Mesenchymal stem cell (in vitro differentiated cells and primary cell): ENCODE measurements around the gene TUBB1.

Source experiments
- DNase-seq: peaks from one replicate; pipeline ENCODE4 v3.0.0-alpha.2; 2013
- H2AFZ ChIP-seq: one replicate; pipeline ENCODE4 v1.6.1; 2013; ENCODE audit warnings: low read depth, mild to moderate bottlenecking, control low read depth, inconsistent platforms, low read length, moderate library complexity
- H2AK5ac ChIP-seq: 2 replicates; pipeline ENCODE4 v1.6.1; 2013; ENCODE audit warnings: low read length, moderate library complexity, mild to moderate bottlenecking, inconsistent platforms; ENCODE audit not compliant: severe bottlenecking
- H2BK120ac ChIP-seq: one replicate; pipeline ENCODE4 v1.6.1; 2013; ENCODE audit warnings: low read depth, mild to moderate bottlenecking, inconsistent platforms, low read length, moderate library complexity
- H2BK12ac ChIP-seq, 2 experiments: one replicate each; pipeline ENCODE4 v1.6.1; 2013; ENCODE audit warnings: inconsistent platforms in 2 of 2, low read length in 2 of 2, mild to moderate bottlenecking in 2 of 2, moderate library complexity in 2 of 2, control low read depth in 1 of 2
- H2BK15ac ChIP-seq: one replicate; pipeline ENCODE4 v1.6.1; 2013; ENCODE audit warnings: mild to moderate bottlenecking, low read depth, inconsistent platforms; ENCODE audit not compliant: poor library complexity, severe bottlenecking
- H2BK5ac ChIP-seq: 2 replicates; pipeline ENCODE4 v1.6.1; 2013; ENCODE audit warnings: low read depth, mild to moderate bottlenecking, low read length, control low read depth, inconsistent platforms; ENCODE audit not compliant: poor library complexity, severe bottlenecking
- H3K14ac ChIP-seq, 2 experiments: one replicate each; pipeline ENCODE4 v1.6.1; 2013; ENCODE audit warnings: inconsistent platforms in 2 of 2, low read length in 2 of 2, control low read depth in 1 of 2, mild to moderate bottlenecking in 1 of 2, moderate library complexity in 1 of 2
- H3K18ac ChIP-seq, 2 experiments: one replicate each; pipeline ENCODE4 v1.6.1; 2013; ENCODE audit warnings: inconsistent platforms in 2 of 2, low read length in 2 of 2, control low read depth in 1 of 2, low read depth in 1 of 2, mild to moderate bottlenecking in 1 of 2
- H3K23ac ChIP-seq, 2 experiments: one replicate each; pipeline ENCODE4 v1.6.1; 2013; ENCODE audit warnings: inconsistent platforms in 2 of 2, low read length in 2 of 2, mild to moderate bottlenecking in 2 of 2, moderate library complexity in 2 of 2, control low read depth in 1 of 2
- H3K27ac ChIP-seq: 2 replicates; pipeline ENCODE4 v1.5.1; 2013; ENCODE audit warnings: mild to moderate bottlenecking, moderate library complexity, low read length, control low read depth, inconsistent platforms; ENCODE audit not compliant: poor library complexity, severe bottlenecking
- H3K27me3 ChIP-seq, 2 experiments: 2 replicates each; pipeline versions ENCODE4 v1.6.1 to v1.7.0; 2013; ENCODE audit warnings: low read length in 2 of 2, mild to moderate bottlenecking in 2 of 2, moderate library complexity in 2 of 2, control low read depth in 1 of 2, inconsistent platforms in 1 of 2; ENCODE audit not compliant: control insufficient read depth in 1 of 2, insufficient read depth in 1 of 2
- H3K36me3 ChIP-seq, 2 experiments: 2 replicates each; pipeline versions ENCODE4 v1.6.1 to v1.7.0; 2013; ENCODE audit warnings: low read length in 2 of 2, control low read depth in 1 of 2, inconsistent platforms in 1 of 2, low read depth in 1 of 2, mild to moderate bottlenecking in 1 of 2; ENCODE audit not compliant: insufficient read depth in 2 of 2, control insufficient read depth in 1 of 2
- H3K4ac ChIP-seq, 2 experiments: one replicate each; pipeline ENCODE4 v1.6.1; 2013; ENCODE audit warnings: inconsistent platforms in 2 of 2, low read length in 2 of 2, mild to moderate bottlenecking in 2 of 2, moderate library complexity in 2 of 2, control low read depth in 1 of 2, low read depth in 1 of 2
- H3K4me1 ChIP-seq: 2 replicates; pipeline ENCODE4 v1.6.1; 2013; ENCODE audit warnings: low read depth, low read length, control low read depth; ENCODE audit not compliant: control insufficient read depth, insufficient read depth
- H3K4me2 ChIP-seq: 2 replicates; pipeline ENCODE4 v1.6.1; 2013; ENCODE audit warnings: low read length, mild to moderate bottlenecking, inconsistent platforms; ENCODE audit not compliant: poor library complexity, severe bottlenecking
- H3K4me3 ChIP-seq, 2 experiments: 2 replicates each; pipeline versions ENCODE4 v1.5.1 to v1.7.0; 2013; ENCODE audit warnings: low read length in 2 of 2, mild to moderate bottlenecking in 2 of 2, control low read depth in 1 of 2, low read depth in 1 of 2; ENCODE audit not compliant: insufficient read depth in 1 of 2
- H3K79me1 ChIP-seq: replicated peaks from 2 replicates; pipeline ENCODE4 v1.6.1; 2013; ENCODE audit warnings: mild to moderate bottlenecking, control low read depth, low read length, inconsistent platforms; ENCODE audit not compliant: poor library complexity, severe bottlenecking
- H3K9ac ChIP-seq: 2 replicates; pipeline ENCODE4 v1.7.0; 2013; ENCODE audit warnings: mild to moderate bottlenecking, low read length, moderate library complexity
- H3K9me3 ChIP-seq: 2 replicates; pipeline ENCODE4 v1.7.0; 2013; ENCODE audit warnings: mild to moderate bottlenecking, low read length; ENCODE audit not compliant: control insufficient read depth
- H4K8ac ChIP-seq: one replicate; pipeline ENCODE4 v1.6.1; 2013; ENCODE audit warnings: inconsistent platforms, mild to moderate bottlenecking, low read length, moderate library complexity
- H4K91ac ChIP-seq: one replicate; pipeline ENCODE4 v1.6.1; 2013; ENCODE audit warnings: mild to moderate bottlenecking, low read length, inconsistent platforms
- WGBS: methylation state at CpG from one replicate; pipeline ENCODE4 v1.1.7; 2013; ENCODE audit warnings: mixed read lengths; 5-methylcytosine and 5-hydroxymethylcytosine counted together

The TUBB1 gene

GRCh38 chr20:59032713-59033059 is 13.5 kb downstream of the TUBB1 start:
- H3K27ac ChIP-seq: peak overlapping the region; percentile 41
- peak; percentile 72 for DNase-seq
- WGBS: 2% methylated on average over 13 of the region's 13 CpGs

GRCh38 chr20:59033093-59033492 is 13.9 kb downstream of the TUBB1 start:
- no peak for DNase-seq
- Histone ChIP-seq H3K27me3 (no peaks in the 10 kb centered on the region), H2BK12ac (no peak overlapping the region), H3K4me2 (no peak overlapping the region), H2BK120ac (no peak overlapping the region), H3K9me3 (no peaks in the 10 kb centered on the region), H3K9ac (peak overlapping the region; percentile 89), H3K79me1 (peaks cover 5% of the 10 kb centered on the region), H3K23ac (no peak overlapping the region), H3K4ac (no peak overlapping the region), H4K8ac (no peak overlapping the region), H3K4me3 (peak overlapping the region in 1 of 2 experiments; percentile 93), H3K18ac (no peak overlapping the region), H2BK15ac (no peak overlapping the region), H2BK5ac (no peak overlapping the region), H4K91ac (no peak overlapping the region), H3K36me3 (peaks cover 13 to 71% of the 10 kb centered on the region in 2 experiments), H2AFZ (no peak overlapping the region), H3K14ac (no peak overlapping the region), H3K27ac (no peak overlapping the region), H2AK5ac (no peak overlapping the region), H3K4me1 (peaks cover 6% of the 10 kb centered on the region)
- no CpG with 5 or more reads among the region's 1 CpG for WGBS

More at GRCh38 chr20:59032713-59033059, 13.5 kb downstream of the TUBB1 start:
- peak overlapping the region; percentile 78 to 93 for H3K4me3 ChIP-seq
- H3K4me1 ChIP-seq: peaks cover 6% of the 10 kb centered on the region
- peaks cover 13 to 69% of the 10 kb centered on the region in 2 experiments for H3K36me3 ChIP-seq
- H2AK5ac ChIP-seq: no peak overlapping the region
- H2BK12ac ChIP-seq: no peak overlapping the region
- H3K9ac ChIP-seq: peak overlapping the region; percentile 89
- no peak overlapping the region for H4K91ac ChIP-seq
- H3K79me1 ChIP-seq: peaks cover 5% of the 10 kb centered on the region
- no peak overlapping the region for H3K23ac ChIP-seq
- H3K27me3 ChIP-seq: no peaks in the 10 kb centered on the region
- H2BK15ac ChIP-seq: no peak overlapping the region
- peak overlapping the region; percentile 79 for H2BK120ac ChIP-seq
- peak overlapping the region in 1 of 2 experiments; percentile 83 for H3K4ac ChIP-seq
- no peak overlapping the region for H2BK5ac ChIP-seq
- H3K9me3 ChIP-seq: no peaks in the 10 kb centered on the region
- H2AFZ ChIP-seq: peak overlapping the region; percentile 60
- H4K8ac ChIP-seq: peak overlapping the region; percentile 71
- peak overlapping the region; percentile 97 for H3K4me2 ChIP-seq
- H3K18ac ChIP-seq: peak overlapping the region in 1 of 2 experiments; percentile 74
- H3K14ac ChIP-seq: no peak overlapping the region

GRCh38 chr20:59033616-59034165 is 14.5 kb downstream of the TUBB1 start:
- Histone ChIP-seq H4K8ac (no peak overlapping the region), H2BK12ac (no peak overlapping the region), H2BK15ac (no peak overlapping the region), H2BK5ac (no peak overlapping the region), H3K4ac (no peak overlapping the region), H3K79me1 (peaks cover 5% of the 10 kb centered on the region), H3K27ac (no peak overlapping the region), H2AK5ac (no peak overlapping the region), H3K4me1 (peaks cover 6% of the 10 kb centered on the region), H3K23ac (no peak overlapping the region), H3K4me3 (no peak overlapping the region), H3K18ac (no peak overlapping the region), H4K91ac (no peak overlapping the region), H3K27me3 (no peaks in the 10 kb centered on the region), H3K9me3 (no peaks in the 10 kb centered on the region), H3K14ac (no peak overlapping the region), H3K4me2 (no peak overlapping the region), H2BK120ac (no peak overlapping the region), H3K36me3 (peaks cover 13 to 68% of the 10 kb centered on the region in 2 experiments), H3K9ac (peak overlapping the region; percentile 89), H2AFZ (no peak overlapping the region)
- WGBS: 75% methylated on average over 2 of the region's 2 CpGs
- DNase-seq: no peak

- no peak overlapping the region for H3K4ac ChIP-seq
- H4K8ac ChIP-seq: no peak overlapping the region
- no peak overlapping the region for H3K23ac ChIP-seq
- H3K4me3 ChIP-seq: no peak overlapping the region
- no peak overlapping the region for H4K91ac ChIP-seq
- H3K18ac ChIP-seq: no peak overlapping the region
- H3K36me3 ChIP-seq: peaks cover 13 to 55% of the 10 kb centered on the region in 2 experiments
- 97% methylated on average over 3 of the region's 3 CpGs for WGBS
- H2BK12ac ChIP-seq: no peak overlapping the region
- H3K4me2 ChIP-seq: no peak overlapping the region
- no peak overlapping the region for H2BK120ac ChIP-seq
- H3K79me1 ChIP-seq: peaks cover 5% of the 10 kb centered on the region
- H2AFZ ChIP-seq: no peak overlapping the region
- H2BK15ac ChIP-seq: no peak overlapping the region
- H3K4me1 ChIP-seq: peaks cover 6% of the 10 kb centered on the region
- H3K27ac ChIP-seq: no peak overlapping the region
- no peak overlapping the region for H3K14ac ChIP-seq
- H2AK5ac ChIP-seq: no peak overlapping the region
- no peak overlapping the region for H2BK5ac ChIP-seq
- DNase-seq: no peak
- H3K9ac ChIP-seq: no peak overlapping the region
- no peaks in the 10 kb centered on the region for H3K27me3 ChIP-seq
- H3K9me3 ChIP-seq: no peaks in the 10 kb centered on the region
These were observed 16.2 kb downstream of the TUBB1 start for GRCh38 chr20:59035381-59035780.
